ENCODE results near the gene IKBKG. TPM values are rescaled to one million over a fixed set of nuclear protein-coding genes. Genes with fewer than 3 reads are reported as not detected.
A peak's percentile ranks its signal among the peaks of the same experiment; 100 is the strongest.

The IKBKG gene
- total RNA-seq, 4 donors from 2014 or later: 14.2 to 43.1 (median 29.0) TPM

DNA sequence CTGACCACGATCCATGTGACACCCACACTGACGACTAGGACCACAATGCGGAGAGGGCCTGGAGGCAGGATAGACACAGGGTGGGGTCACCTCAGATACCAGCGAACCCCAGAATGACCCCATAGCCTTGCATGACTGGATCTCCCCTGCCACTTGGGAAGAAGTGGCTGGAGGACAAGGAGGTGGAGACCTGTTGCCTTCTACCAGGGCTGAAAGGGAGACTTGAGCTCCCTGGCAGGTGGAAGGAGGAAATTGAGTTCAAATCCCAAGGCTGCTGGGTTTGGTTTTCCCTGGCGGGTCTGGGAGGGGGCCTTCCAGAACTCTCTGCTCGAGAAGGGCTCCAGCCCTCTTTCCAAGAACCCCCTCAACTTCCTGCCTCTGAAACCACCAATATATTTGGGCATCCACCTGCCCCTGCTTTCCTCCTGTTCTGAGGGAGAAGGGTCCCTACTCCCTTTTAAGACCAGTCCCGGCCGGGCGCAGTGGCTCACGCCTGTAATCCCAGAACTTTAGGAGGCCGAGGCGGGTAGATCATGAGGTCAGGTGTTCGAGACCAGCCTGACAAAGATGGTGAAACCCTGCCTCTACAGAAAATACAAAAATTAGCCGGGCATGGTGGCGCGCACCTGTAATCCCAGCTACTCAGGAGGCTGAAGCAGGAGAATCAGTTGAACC, 34.4 kb upstream of the IKBKG start:
- TF ChIP-seq, protein P1, sequence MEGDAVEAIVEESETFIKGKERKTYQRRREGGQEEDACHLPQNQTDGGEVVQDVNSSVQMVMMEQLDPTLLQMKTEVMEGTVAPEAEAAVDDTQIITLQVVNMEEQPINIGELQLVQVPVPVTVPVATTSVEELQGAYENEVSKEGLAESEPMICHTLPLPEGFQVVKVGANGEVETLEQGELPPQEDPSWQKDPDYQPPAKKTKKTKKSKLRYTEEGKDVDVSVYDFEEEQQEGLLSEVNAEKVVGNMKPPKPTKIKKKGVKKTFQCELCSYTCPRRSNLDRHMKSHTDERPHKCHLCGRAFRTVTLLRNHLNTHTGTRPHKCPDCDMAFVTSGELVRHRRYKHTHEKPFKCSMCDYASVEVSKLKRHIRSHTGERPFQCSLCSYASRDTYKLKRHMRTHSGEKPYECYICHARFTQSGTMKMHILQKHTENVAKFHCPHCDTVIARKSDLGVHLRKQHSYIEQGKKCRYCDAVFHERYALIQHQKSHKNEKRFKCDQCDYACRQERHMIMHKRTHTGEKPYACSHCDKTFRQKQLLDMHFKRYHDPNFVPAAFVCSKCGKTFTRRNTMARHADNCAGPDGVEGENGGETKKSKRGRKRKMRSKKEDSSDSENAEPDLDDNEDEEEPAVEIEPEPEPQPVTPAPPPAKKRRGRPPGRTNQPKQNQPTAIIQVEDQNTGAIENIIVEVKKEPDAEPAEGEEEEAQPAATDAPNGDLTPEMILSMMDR (IDR thresholded peaks at IDR 0.05): no peak
- no peak for TF ChIP-seq EP300 (IDR thresholded peaks at IDR 0.05)
- TF ChIP-seq POLR2A (IDR thresholded peaks at IDR 0.05): no peak
- no peaks in the 10 kb centered on the region for H3K27me3 ChIP-seq
- no peak overlapping the region for H3K27ac ChIP-seq
- H3K36me3 ChIP-seq: peaks cover 0 to 22% (median 0%) of the 10 kb centered on the region in 3 donors
- 89 to 90% methylated on average over 16 of the region's 16 CpGs for WGBS, 2 donors
- no peaks in the 10 kb centered on the region for H3K9me3 ChIP-seq
- H3K4me3 ChIP-seq: no peak overlapping the region
- DNase-seq (ENCODE audit: low spot score in 2 of 2): no peak
- peaks cover 0 to 19% (median 4%) of the 10 kb centered on the region in 4 donors for H3K4me1 ChIP-seq

GRCh38 chrX:154513716-154514115, 33.7 kb upstream of the IKBKG start:
- H3K4me1 ChIP-seq: peaks cover 0 to 21% (median 5%) of the 10 kb centered on the region in 4 donors
- 84 to 91% methylated on average over 2 of the region's 2 CpGs for WGBS, 2 donors
- H3K27me3 ChIP-seq: no peaks in the 10 kb centered on the region
- no peak overlapping the region for H3K4me3 ChIP-seq
- TF ChIP-seq POLR2A (IDR thresholded peaks at IDR 0.05) (no peak), EP300 (IDR thresholded peaks at IDR 0.05) (no peak)
- H3K27ac ChIP-seq: no peak overlapping the region
- DNase-seq (ENCODE audit: low spot score in 2 of 2): no peak
- no peaks in the 10 kb centered on the region for H3K9me3 ChIP-seq
- H3K36me3 ChIP-seq: peaks cover 0 to 15% (median 0%) of the 10 kb centered on the region in 3 donors

GRCh38 chrX:154515090-154515965, 32.1 kb upstream of the IKBKG start:
- DNase-seq (ENCODE audit: low spot score in 2 of 2): no peak
- peaks cover 0 to 21% (median 5%) of the 10 kb centered on the region in 4 donors for H3K4me1 ChIP-seq
- WGBS, 2 donors: 47 to 52% methylated on average over 12 to 34 of the region's 34 CpGs
- no peaks in the 10 kb centered on the region for H3K9me3 ChIP-seq
- no peaks in the 10 kb centered on the region for H3K27me3 ChIP-seq
- TF ChIP-seq, protein P1 (IDR thresholded peaks at IDR 0.05): no peak
- TF ChIP-seq POLR2A (IDR thresholded peaks at IDR 0.05): no peak
- TF ChIP-seq EP300 (IDR thresholded peaks at IDR 0.05): no peak
- peak overlapping the region; percentile 55 to 81 (median 58) for H3K4me3 ChIP-seq
- no peaks in the 10 kb centered on the region for H3K36me3 ChIP-seq
- peak overlapping the region; percentile 86 to 96 (median 89) for H3K27ac ChIP-seq

- WGBS, 2 donors: 34% methylated on average over 37 of the region's 59 CpGs; no CpG with 5 or more reads in 1 of the 2 donors
- peak in 1 of 2 donors; percentile 95 for TF ChIP-seq EP300 (IDR thresholded peaks at IDR 0.05)
- TF ChIP-seq POLR2A (IDR thresholded peaks at IDR 0.05): peak; percentile 62 to 87
- TF ChIP-seq, protein P1 (IDR thresholded peaks at IDR 0.05): peak in 1 of 5 experiments; percentile 11
- Histone ChIP-seq H3K4me3 (peak within 1 kb of the TSS; percentile 55 to 81 (median 58)), H3K9me3 (no peaks in the 10 kb centered on the region), H3K4me1 (peaks cover 0 to 21% (median 5%) of the 10 kb centered on the region in 4 donors), H3K27me3 (no peaks in the 10 kb centered on the region), H3K36me3 (no peaks in the 10 kb centered on the region), H3K27ac (peak within 1 kb of the TSS; percentile 86 to 96 (median 89))
- peak; percentile 77 to 87 for DNase-seq (ENCODE audit: low spot score in 2 of 2)
These were observed 31.3 kb upstream of the IKBKG start, which contains the start of gene FAM3A for GRCh38 chrX:154515966-154516655. Gene FAM3A (minus strand): TSS chrX:154516232. CDS start chrX:154515772, 460 bp downstream.

DNA sequence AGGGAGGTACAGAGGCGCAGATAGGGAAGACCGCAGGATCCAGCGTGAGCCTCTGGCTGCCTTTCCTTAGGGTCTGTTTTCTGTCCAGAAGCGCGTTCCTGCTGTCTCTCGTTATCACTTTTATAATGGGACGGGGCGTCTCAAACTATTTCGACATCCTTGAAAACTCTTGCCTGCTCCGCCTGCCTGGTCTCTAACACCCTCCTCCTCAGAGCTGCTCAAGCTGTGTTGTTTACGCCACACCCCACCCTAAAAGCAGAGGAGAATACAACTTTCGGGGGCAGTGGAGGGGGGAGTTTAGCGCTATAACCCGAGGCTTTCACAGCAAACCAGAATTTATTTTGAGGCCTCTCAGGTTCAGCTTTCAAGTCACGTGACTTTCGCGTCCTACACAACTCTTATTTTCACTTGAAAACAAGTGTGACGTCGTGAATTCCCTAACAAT, 30.7 kb upstream of the IKBKG start:
- no peaks in the 10 kb centered on the region for H3K27me3 ChIP-seq
- peak in 1 of 2 donors; percentile 4 for TF ChIP-seq EP300 (IDR thresholded peaks at IDR 0.05)
- TF ChIP-seq, protein P1 (IDR thresholded peaks at IDR 0.05): no peak
- H3K36me3 ChIP-seq: no peaks in the 10 kb centered on the region
- no peaks in the 10 kb centered on the region for H3K9me3 ChIP-seq
- DNase-seq (ENCODE audit: low spot score in 2 of 2): peak in 1 of 2 donors; percentile 41
- WGBS, 2 donors: 2 to 42% methylated on average over 12 to 19 of the region's 19 CpGs
- H3K4me1 ChIP-seq: peaks cover 0 to 21% (median 5%) of the 10 kb centered on the region in 4 donors
- peak overlapping the region; percentile 11 to 81 (median 52) for H3K4me3 ChIP-seq
- H3K27ac ChIP-seq: peak overlapping the region; percentile 81 to 96 (median 89)
